K562 (cell line): ENCODE measurements around the gene RHOV. TPM values are rescaled to one million over a fixed set of nuclear protein-coding genes. Genes with fewer than 3 reads are reported as not detected.
A peak's percentile ranks its signal among the peaks of the same experiment; 100 is the strongest.

Experiments
- ATAC-seq: fragments of 200-7000 bp; cut with Tn5 transposase; 3 replicates; pipeline ENCODE4 v1.9.1; 2020; ENCODE audit warnings: moderate library complexity
- BruUV-seq: library from RNA; stranded (reverse); fragments of 400-500 nt; replicated peaks from 2 replicates; lab custom pipeline; 2021; lab: Mats Ljungman, UMichigan
- CTCF ChIA-PET: fragments of 300-600 bp; formaldehyde crosslinking; extraction: SDS; loops from one replicate; lab custom pipeline; 2021; ENCODE audit warnings: low intra/inter-chr PET ratio; lab: Yijun Ruan, JAX
- POLR2A ChIA-PET: fragments of 300-600, 350-650 bp; sonication (Branson Sonifier 250); formaldehyde crosslinking; extraction: SDS; loops from one replicate; lab custom pipeline; 2021; ENCODE audit warnings: antibody characterized with exemption, inconsistent platforms; lab: Yijun Ruan, JAX
- DNase-seq, 4 experiments: peaks; one replicate each; pipeline versions ENCODE4 v3.0.0 to v3.0.0-alpha.2; 2011 to 2018; ENCODE audit warnings: low spot score in 3 of 4, mixed read lengths in 3 of 4; ENCODE audit errors: extremely low read depth in 1 of 4
- FAIRE-seq: peaks from 2 replicates; lab custom pipeline; 2011; peaks lifted over from hg19 to GRCh38; lab: Jason Lieb, UNC
- H2AFZ ChIP-seq: 2 replicates; pipeline ENCODE4 v1.6.0; 2011; ENCODE audit warnings: low read depth, low read length, control low read depth, inconsistent platforms
- H3K27ac ChIP-seq: fragments of 200-600 bp; 3 replicates; pipeline ENCODE4 v1.8.0; 2011; ENCODE audit warnings: low read depth, mild to moderate bottlenecking, control low read depth, inconsistent platforms, low read length, moderate library complexity, mixed read lengths; ENCODE audit errors: extremely low read depth
- H3K27me3 ChIP-seq, 2 experiments: fragments of 300-600 bp in 1 of 2; 2 replicates in 1 of 2; 3 replicates in 1 of 2; pipeline versions ENCODE4 v1.6.0 to v1.8.0; 2011; ENCODE audit warnings: inconsistent platforms in 2 of 2, low read length in 2 of 2, mild to moderate bottlenecking in 1 of 2, mixed read lengths in 1 of 2, moderate library complexity in 1 of 2; ENCODE audit not compliant: control insufficient read depth in 2 of 2, insufficient read depth in 2 of 2
- H3K36me3 ChIP-seq: fragments of 300-600 bp; 3 replicates; pipeline ENCODE4 v1.8.0; 2011; ENCODE audit warnings: mild to moderate bottlenecking, low read length, inconsistent platforms; ENCODE audit not compliant: control insufficient read depth, insufficient read depth
- H3K4me1 ChIP-seq, 2 experiments: fragments of 200-600 bp in 1 of 2; replicated peaks in 1 of 2; 2 replicates in 1 of 2; 3 replicates in 1 of 2; pipeline versions ENCODE4 v1.5.1 to v1.8.0; 2011; ENCODE audit warnings: inconsistent platforms in 2 of 2, low read length in 2 of 2, mild to moderate bottlenecking in 1 of 2, mixed read lengths in 1 of 2, moderate library complexity in 1 of 2; ENCODE audit not compliant: control insufficient read depth in 2 of 2, insufficient read depth in 2 of 2
- H3K4me2 ChIP-seq: 2 replicates; pipeline ENCODE4 v1.6.1; 2011; ENCODE audit warnings: low read length, control low read depth, inconsistent platforms, mixed read lengths; ENCODE audit not compliant: insufficient read depth
- H3K4me3 ChIP-seq: fragments of 200-600 bp; sonication (generic), shearing (Covaris generic); 2 replicates; pipeline ENCODE4 v1.5.1; 2016; ENCODE audit warnings: control low read depth, inconsistent platforms
- H3K79me2 ChIP-seq: fragments of 200-600 bp; 3 replicates; pipeline ENCODE4 v1.8.0; 2011; ENCODE audit warnings: low read length, inconsistent platforms; ENCODE audit not compliant: control insufficient read depth, insufficient read depth
- H3K9ac ChIP-seq, 2 experiments: 2 replicates each; pipeline versions ENCODE4 v1.6.0 to v1.6.1; 2011; ENCODE audit warnings: low read depth in 2 of 2, low read length in 2 of 2, control low read depth in 1 of 2, inconsistent platforms in 1 of 2, mild to moderate bottlenecking in 1 of 2, mixed read lengths in 1 of 2; ENCODE audit not compliant: insufficient read depth in 1 of 2
- H3K9me1 ChIP-seq: one replicate; pipeline ENCODE4 v1.6.0; 2011; ENCODE audit warnings: inconsistent platforms, mild to moderate bottlenecking, low read length, moderate library complexity; ENCODE audit not compliant: control insufficient read depth, insufficient read depth
- H3K9me3 ChIP-seq: replicated peaks from 2 replicates; pipeline ENCODE4 v1.5.1; 2011; ENCODE audit warnings: low read depth, low read length, inconsistent platforms; ENCODE audit not compliant: control insufficient read depth, insufficient read depth
- H4K20me1 ChIP-seq: replicated peaks from 2 replicates; pipeline ENCODE4 v1.6.1; 2011; ENCODE audit warnings: low read length, inconsistent platforms, mixed read lengths; ENCODE audit not compliant: control insufficient read depth, insufficient read depth
- E2F3 ChIP-seq: fragments of 250-450 bp; sonication (Bioruptor Pico); IDR thresholded peaks from 2 replicates; pipeline ENCODE4 v1.4.0; 2020; ENCODE audit warnings: mild to moderate bottlenecking
- HMGN3 ChIP-seq: IDR thresholded peaks from 2 replicates; pipeline ENCODE4 v1.6.1; 2011; ENCODE audit warnings: borderline replicate concordance, low read depth, mild to moderate bottlenecking, mixed read lengths, low read length; ENCODE audit not compliant: insufficient read length; ENCODE audit errors: extremely low read depth
- WGBS: fragments of 100-300 bp; shearing (Covaris generic); methylation state at CpG from one replicate; pipeline ENCODE4 v1.1.6; 2016; ENCODE audit warnings: low coverage, mixed read lengths; ENCODE audit not compliant: insufficient coverage; ENCODE audit errors: missing lambda C conversion rate; 5-methylcytosine and 5-hydroxymethylcytosine counted together
- in situ Hi-C: fragments of 300-500 bp; cut with MboI; formaldehyde crosslinking; loops from 4 replicates; pipeline ENCODE4 v1.15.0; 2018; ENCODE audit warnings: inconsistent platforms, mixed read lengths
- intact Hi-C: fragments of 100-400 bp; cut with micrococcal nuclease; formaldehyde crosslinking; loops from 2 replicates; pipeline ENCODE4 v1.14.2; 2022
- polyA plus RNA-seq, 8 experiments: library from polyadenylated mRNA; depleted of rRNA in 4 of 8; stranded (reverse) in 5 of 8; unstranded in 3 of 8; fragments of >200 nt; fragmentation: Nextera tagmentation in 2 of 8; fragmentation: Illumina TruSeq in 1 of 8; extraction: Ambion mirVana in 2 of 8; extraction: Trizol in 1 of 8; gene quantifications; 2 replicates each; pipeline versions ENCODE4 v1.2.1 to v1.2.3, GENCODE V29; 2011 to 2014; ENCODE audit warnings: inconsistent platforms in 1 of 8, missing spikeins in 1 of 8
- total RNA-seq, 7 experiments: library from RNA; depleted of rRNA in 6 of 7; stranded (reverse); fragments of >200 nt in 6 of 7; fragmentation: Illumina TruSeq in 2 of 7; extraction: Trizol in 2 of 7; gene quantifications; 2 replicates each; pipeline versions ENCODE4 v1.2.1 to v1.2.3, GENCODE V29; 2011 to 2021; ENCODE audit warnings: low replicate concordance in 1 of 7

RHOV gene
- total and polyA plus RNA-seq, 9 of the 15 experiments (the other 6 are each of a cell fraction or from before 2014, with no cell fraction given): 0.08 to 2.0 (median 1.1) TPM

DNA sequence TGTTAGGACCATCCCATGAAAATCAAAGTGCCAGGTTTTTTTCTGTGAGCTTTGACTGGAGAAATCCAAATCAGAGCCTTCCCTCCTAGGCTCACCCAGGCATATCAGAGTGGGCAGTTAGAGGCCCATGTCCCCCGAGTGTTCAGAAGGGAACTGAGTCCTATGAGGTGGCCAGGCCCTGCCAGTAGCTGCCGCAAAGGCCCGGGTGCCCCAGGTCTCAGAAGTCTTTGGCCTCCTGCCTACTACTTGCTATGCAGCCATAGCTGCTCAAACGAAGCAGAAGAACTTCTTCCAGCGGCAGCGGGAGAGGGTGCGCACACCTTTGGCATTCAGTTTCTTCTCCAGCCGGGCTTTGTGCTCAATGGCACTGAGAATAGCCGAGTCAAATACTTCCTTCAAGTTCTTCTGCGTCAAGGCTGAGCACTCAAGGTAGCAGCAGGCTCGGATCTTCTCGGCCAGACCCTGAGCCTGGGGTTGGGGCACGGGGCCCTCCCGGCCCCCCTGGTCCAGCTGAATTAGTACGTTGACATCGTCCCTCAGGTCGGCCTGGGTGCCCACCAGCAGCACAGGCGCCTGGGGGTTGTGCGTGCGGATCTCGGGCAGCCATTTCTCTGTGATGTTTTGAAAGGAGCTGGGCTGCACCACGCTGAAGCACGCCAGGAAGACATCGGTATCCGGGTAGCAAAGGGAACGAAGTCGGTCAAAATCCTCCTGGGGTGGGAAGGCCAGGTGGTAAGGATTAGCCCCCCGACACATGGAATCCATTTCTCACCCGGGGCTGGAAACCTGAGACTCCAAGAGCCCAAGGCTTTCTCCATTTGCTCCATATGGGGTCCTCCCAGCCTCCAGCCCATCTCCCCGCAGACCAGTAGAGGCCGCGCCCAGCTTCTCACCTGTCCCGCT is 992 bp downstream of the RHOV start:
- 48% methylated on average over 33 of the region's 33 CpGs for WGBS
- no peak for ATAC-seq
- Histone ChIP-seq H3K27me3 (no peaks in the 10 kb centered on the region), H3K27ac (no peak overlapping the region), H3K4me3 (peak overlapping the region; percentile 70), H3K4me1 (peaks cover 9 to 24% of the 10 kb centered on the region in 2 experiments; a peak in 4 of 5 replicates), H3K9ac (peak overlapping the region; percentile 60 to 93; a peak in 3 of 4 replicates), H4K20me1 (no peaks in the 10 kb centered on the region), H3K36me3 (no peaks in the 10 kb centered on the region), H3K9me3 (no peaks in the 10 kb centered on the region), H3K79me2 (no peaks in the 10 kb centered on the region), H2AFZ (peak overlapping the region; percentile 93), H3K9me1 (no peaks in the 10 kb centered on the region), H3K4me2 (peak overlapping the region; percentile 88)
- in situ Hi-C loops: no loop called here
- TF ChIP-seq HMGN3 (peak; percentile 13), E2F3 (no peak)
- BruUV-seq: no TSS peak
- CTCF ChIA-PET: interaction anchor here (1.9 kb wide), 1 partner anchor 15 kb away, joined by 8 read pairs; no protein-coding TSS in a partner anchor
- DNase-seq: peak in 1 of 4 experiments; percentile 3
- intact Hi-C loops: no loop called here
- no peak for FAIRE-seq
- POLR2A ChIA-PET: interaction anchor here (0.6 to 6.8 kb wide), 14 partner anchors 12 to 291 kb away, joined by 3 to 72 read pairs (median 3); partner anchors contain the start of genes C15orf62 and RAD51
